HG03064 (cell line): ENCODE data around the gene SCCPDH.

Experiments
- ATAC-seq: cut with Tn5 transposase; IDR thresholded peaks from one replicate; pipeline ENCODE4 v1.9.1; 2021; ENCODE audit warnings: low read depth; ENCODE audit not compliant: unreplicated experiment

Gene SCCPDH

DNA sequence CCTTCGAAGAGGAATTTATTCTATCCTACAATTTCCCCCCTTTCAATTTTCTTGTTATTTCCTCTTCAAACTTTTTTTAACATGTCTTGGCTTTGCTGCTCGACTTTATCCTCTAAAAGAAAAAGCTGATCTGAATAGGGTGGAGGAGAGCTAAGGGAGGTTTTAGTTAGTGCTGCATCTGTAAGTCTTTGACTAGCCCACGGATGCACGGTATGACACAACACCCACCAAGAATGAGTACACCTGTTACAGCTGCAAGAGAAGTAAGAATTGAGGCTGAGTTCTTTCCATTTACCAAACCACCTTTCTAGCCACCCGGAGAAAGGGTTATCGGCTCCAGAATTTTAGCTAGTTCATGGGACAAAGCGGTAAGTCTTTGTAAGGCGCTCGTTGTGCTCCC lies 23.8 kb downstream of the SCCPDH start:
- ATAC-seq: no peak

DNA sequence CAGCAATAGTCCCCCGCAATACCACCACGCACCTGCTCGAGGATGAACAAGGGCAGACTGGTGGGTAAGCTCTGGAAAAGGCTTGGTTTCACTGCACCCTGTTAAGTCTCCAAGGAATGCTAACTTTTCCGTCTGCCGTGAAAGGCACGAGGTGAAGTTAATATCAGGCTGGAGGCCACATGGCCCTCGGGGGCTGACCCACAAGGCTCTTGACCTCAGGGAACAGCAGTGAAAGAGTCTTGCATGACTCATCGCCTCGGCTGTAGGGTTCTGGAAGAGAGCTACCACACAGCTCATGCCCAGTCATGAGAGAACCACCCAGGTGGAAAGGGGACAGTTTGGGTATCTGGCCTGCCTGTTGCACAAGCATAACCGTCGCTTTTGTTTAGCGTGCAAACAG lies 24.7 kb downstream of the SCCPDH start:
- ATAC-seq: no peak

GRCh38 chr1:246750752-246751151 lies 26.5 kb downstream of the SCCPDH start:
- no peak for ATAC-seq

GRCh38 chr1:246753670-246754535 lies 29.7 kb downstream of the SCCPDH start:
- ATAC-seq: peak; percentile 78

DNA sequence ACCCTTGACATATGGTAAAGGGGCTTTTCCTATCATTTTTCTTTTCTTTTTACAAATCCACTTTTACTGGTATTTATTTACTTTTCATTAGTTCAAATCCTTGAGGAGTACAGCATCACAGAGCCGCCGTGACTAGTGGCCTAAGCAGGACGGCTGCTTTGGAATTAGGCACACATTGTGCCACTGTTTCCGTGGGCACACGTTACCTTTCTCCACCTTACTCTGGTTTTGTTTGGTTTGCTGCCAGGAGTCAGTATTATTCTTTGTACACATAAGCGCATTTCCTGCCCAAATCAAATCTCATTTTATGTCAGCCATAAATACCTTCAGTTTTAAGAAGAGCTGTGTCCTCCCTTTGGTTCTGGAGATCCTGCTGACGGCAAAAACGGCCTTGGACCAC lies 31.2 kb downstream of the SCCPDH start:
- no peak for ATAC-seq

DNA sequence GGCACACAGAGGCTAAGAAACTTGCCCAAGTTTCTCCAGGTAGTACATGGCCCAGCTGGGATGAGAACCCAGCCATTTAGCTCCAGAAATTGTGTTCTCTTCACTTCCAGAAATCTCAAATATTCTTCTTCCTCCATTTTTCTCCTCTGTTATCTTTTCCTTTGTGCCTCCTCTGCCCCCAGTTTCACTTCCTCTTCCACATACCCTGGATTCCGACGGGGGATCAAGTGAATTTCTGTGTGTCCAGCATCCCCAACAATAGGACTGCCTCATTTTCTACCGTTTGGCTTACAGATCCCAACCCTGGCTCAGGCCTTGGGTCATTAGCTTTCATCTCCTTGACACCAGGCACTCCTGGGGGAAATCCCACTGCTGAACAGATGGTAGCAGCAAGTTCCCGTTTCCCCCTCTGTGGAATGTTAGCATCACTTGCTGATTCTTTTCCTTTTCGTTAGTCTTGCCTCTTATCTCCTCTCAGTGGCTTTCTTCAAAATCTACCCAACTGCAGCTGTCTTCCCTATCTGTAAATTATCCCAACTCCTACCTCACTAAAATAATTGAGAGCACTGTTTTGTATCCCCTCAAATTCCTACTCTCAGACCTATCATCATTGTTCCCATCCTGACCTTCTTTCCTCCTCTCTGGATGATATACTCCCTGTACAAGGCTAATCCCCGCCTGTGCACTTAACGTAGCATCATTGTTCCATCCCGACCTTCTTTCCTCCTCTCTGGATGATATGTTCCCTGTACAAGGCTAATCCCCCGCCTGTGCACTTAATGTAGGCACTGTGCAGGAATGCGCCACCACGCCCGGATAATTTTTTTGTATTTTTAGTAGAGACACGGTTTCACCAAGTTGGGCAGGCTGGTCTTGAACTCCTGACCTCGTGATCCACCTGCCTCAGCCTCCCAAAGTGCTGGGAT lies 36.5 kb downstream of the SCCPDH start:
- ATAC-seq: no peak

- ATAC-seq: no peak
Observed at GRCh38 chr1:246761396-246761795, 37.2 kb downstream of the SCCPDH start.

- ATAC-seq: no peak
Observed at GRCh38 chr1:246765521-246765920, 41.3 kb downstream of the SCCPDH start.

GRCh38 chr1:246768403-246769020 lies 44.3 kb downstream of the SCCPDH start:
- ATAC-seq: no peak

- ATAC-seq: no peak
Observed at GRCh38 chr1:246769306-246769705, 45.1 kb downstream of the SCCPDH start.

DNA sequence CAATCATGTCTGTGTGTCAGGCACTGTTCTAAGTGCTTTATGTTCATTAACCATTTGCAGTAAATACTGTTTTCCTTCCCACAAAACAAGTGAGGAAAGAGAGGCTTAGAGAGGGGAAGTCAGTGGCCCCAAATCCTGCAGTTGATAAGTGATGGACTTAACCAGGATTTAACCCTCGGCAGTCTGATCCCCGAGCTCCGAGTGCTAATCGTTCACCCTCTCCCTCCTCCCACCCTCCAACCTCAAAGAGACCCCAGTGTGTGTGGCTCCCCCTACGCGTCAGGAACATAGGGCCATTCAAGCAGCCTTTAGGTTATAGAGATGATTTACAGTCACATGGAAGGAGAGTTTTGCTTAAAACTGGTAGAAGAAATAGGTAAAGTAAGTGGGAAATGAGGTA lies 47.2 kb downstream of the SCCPDH start:
- ATAC-seq: no peak

- no peak for ATAC-seq
Observed at GRCh38 chr1:246772686-246773085, 48.5 kb downstream of the SCCPDH start.

GRCh38 chr1:246773213-246773641 lies 49.0 kb downstream of the SCCPDH start:
- ATAC-seq: peak; percentile 94

DNA sequence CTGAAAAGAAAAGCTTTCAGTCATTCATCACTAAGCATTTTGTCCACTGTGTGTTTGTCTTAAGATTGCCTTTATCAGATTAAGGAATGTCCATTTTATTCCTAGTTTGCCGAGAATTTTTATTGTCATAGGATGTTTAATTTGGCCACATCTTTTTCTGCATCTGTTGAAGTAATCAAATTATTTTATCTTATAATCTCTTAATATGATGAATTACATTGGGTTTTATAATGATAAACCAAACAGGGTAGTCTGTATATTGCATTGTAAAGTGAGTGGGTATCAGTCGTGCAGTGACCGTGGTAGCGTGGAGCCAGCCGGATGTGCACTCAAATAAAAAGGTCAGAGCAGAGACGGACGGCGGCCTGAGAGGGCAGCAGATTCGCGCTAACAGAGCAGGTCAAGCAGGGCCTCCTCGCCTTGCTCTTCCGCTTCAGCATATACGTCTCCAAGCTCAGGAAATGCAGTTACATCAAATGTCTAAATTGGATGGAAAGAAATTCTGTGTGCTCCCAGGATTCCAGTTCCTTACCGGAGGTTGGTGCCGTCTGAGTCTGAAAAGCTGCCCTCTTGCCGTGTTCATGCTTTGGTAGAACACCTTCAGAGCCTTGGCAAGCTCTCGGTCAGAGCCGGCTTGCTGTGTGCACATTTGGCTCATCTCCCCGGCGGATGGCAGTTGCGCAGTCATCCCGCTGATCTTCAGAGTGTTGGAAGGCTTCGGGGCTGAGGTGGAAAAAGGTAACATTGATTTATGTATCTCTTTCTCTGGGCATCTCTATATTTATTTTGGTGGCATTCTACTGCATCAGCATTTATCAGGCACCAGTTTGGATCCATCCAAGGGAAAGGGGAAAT lies 51.5 kb downstream of the SCCPDH start:
- no peak for ATAC-seq

- no peak for ATAC-seq
Observed at GRCh38 chr1:246776923-246777322, 52.7 kb downstream of the SCCPDH start.

DNA sequence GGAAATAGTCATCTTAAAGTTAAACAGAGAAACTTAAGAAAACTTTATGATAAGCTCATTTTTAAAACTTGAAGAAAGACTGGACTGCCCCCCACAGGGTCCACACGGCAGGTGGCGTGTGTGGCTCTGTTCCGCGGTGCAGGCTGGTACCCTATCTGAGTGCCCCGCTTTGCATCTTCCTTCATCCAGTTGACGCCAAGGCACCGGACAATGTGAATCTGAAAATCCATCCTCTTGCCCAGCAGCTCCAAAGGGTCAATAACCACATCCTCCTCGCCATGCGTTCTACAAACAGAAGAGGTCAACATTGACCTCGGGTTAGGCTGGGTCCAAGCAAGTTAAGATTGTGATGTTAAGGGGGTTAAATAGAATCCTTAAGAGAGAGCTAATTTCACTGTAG lies 54.5 kb downstream of the SCCPDH start:
- ATAC-seq: no peak

- ATAC-seq: no peak
Observed at GRCh38 chr1:246779561-246780175, 55.5 kb downstream of the SCCPDH start.

GRCh38 chr1:246780264-246780663 lies 56.1 kb downstream of the SCCPDH start:
- no peak for ATAC-seq

GRCh38 chr1:246781212-246781611 lies 57.0 kb downstream of the SCCPDH start:
- ATAC-seq: no peak
